ENCODE results near the gene TAS2R1.

Gene TAS2R1

DNA sequence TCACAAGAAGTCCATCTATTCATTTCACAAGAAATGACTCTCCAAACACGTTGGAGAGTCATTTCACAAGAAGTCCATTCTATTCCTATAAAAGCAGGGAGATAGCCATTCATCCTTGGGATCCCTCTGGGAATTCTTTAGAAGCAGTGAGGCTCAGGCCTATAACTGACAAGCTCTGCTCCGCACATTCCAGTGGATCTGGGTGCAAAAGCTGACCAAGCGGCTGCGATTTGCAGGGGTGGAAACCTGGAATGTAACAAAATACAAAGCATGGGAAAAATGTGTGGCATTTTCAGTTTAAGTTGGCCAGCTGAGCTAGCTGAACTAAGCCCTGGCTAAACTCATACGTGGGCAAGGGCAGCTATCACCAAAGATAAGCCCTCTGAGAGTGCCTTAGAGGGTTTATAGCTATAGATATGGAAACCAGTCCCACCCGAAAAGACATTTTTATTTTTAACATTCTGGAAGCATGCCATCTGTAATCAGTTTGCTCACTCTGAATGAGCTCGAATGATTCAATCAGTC lies 8.7 kb downstream of the TAS2R1 start:
- Histone ChIP-seq H4K12ac (ENCODE audit: low read depth, low read length) (no peak overlapping the region), H3K9me3 (ENCODE audit: insufficient read depth, low read depth, low read length) (no peaks in the 10 kb centered on the region), H2AK5ac (ENCODE audit: low read length) (no peak overlapping the region), H3K27me3 (ENCODE audit: insufficient read depth, low read length) (no peaks in the 10 kb centered on the region), H3K4me1 (ENCODE audit: control insufficient read depth in 1 of 2, insufficient read depth in 2 of 2, low read length in 2 of 2) (peaks cover 25 to 32% of the 10 kb centered on the region in 2 experiments), H3K14ac (ENCODE audit: low read length) (no peak overlapping the region), H3K79me2 (ENCODE audit: control insufficient read depth, insufficient read depth, low read length, poor library complexity) (peaks cover 2% of the 10 kb centered on the region), H3K4me3 (ENCODE audit: low read depth, low read length) (no peak overlapping the region), H2BK12ac (ENCODE audit: low read length) (no peak overlapping the region), H3K18ac (ENCODE audit: low read length) (no peak overlapping the region), H3K9ac (ENCODE audit: low read length) (no peak overlapping the region), H3K4ac (ENCODE audit: low read depth, low read length) (no peak overlapping the region), H3K23ac (ENCODE audit: low read length) (no peak overlapping the region), H4K91ac (ENCODE audit: low read depth, low read length) (peak overlapping the region; percentile 35), H3K36me3 (ENCODE audit: control insufficient read depth in 1 of 2, insufficient read depth in 2 of 2, low read length in 2 of 2) (no peaks in the 10 kb centered on the region), H2BK120ac (ENCODE audit: insufficient read depth, low read length, poor library complexity) (peak overlapping the region; percentile 95), H2AFZ (ENCODE audit: insufficient read depth, low read length, poor library complexity) (no peak overlapping the region), H3K27ac (ENCODE audit: low read depth, low read length) (peak overlapping the region; percentile 93), H2BK5ac (ENCODE audit: low read depth, low read length, poor library complexity) (no peak overlapping the region), H3K79me1 (ENCODE audit: low read length) (peaks cover 37% of the 10 kb centered on the region), H3K4me2 (ENCODE audit: low read length) (no peak overlapping the region), H4K8ac (ENCODE audit: low read depth, low read length) (no peak overlapping the region)
- WGBS (ENCODE audit: extremely low coverage, insufficient coverage, insufficient read length) = no CpG with 5 or more reads among the region's 7 CpGs
- DNase-seq = peak; percentile 6 to 35

DNA sequence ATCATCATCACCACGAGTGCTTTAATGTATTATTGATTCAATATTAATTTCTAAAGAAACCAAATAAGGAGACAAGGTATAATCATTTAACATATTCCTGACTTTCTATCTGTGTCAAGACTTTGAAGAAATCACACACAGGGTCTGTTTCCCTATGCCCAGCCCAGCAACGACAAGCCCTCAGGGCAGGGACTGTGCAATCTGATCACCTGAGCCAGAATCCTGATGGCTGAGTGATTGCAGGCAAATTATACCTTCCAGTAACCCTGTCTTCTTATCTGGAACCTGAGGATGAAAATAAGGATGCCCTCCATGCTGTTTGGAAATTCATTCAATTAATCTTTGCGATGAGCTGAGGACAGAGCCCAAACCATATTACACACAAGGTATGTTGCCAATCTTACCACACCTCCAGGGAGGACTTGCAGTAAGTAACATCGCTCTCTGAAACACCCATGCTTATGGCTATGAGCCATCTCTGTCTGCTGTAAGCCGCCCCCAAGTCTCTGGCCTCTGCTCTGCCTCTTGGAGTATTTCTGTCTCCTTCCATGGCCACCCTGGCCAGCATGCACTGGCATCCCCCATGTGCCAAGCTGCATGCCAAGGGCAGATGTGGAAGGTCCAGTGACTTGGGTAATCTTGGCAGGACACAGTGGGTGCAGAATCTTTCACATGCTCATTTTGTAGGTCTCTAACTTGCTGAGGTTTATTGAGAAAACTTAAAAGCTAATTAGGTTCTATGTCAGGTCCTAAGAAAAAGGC lies 10.6 kb downstream of the TAS2R1 start:
- Histone ChIP-seq H3K18ac (ENCODE audit: low read length) (peak overlapping the region; percentile 62), H3K4me2 (ENCODE audit: low read length) (peak overlapping the region; percentile 4), H4K12ac (ENCODE audit: low read depth, low read length) (no peak overlapping the region), H4K8ac (ENCODE audit: low read depth, low read length) (peak overlapping the region; percentile 20), H3K4me1 (ENCODE audit: control insufficient read depth in 1 of 2, insufficient read depth in 2 of 2, low read length in 2 of 2) (peaks cover 24 to 32% of the 10 kb centered on the region in 2 experiments), H2AFZ (ENCODE audit: insufficient read depth, low read length, poor library complexity) (no peak overlapping the region), H3K4me3 (ENCODE audit: low read depth, low read length) (no peak overlapping the region), H3K27me3 (ENCODE audit: insufficient read depth, low read length) (no peaks in the 10 kb centered on the region), H3K14ac (ENCODE audit: low read length) (peak overlapping the region; percentile 28), H3K79me2 (ENCODE audit: control insufficient read depth, insufficient read depth, low read length, poor library complexity) (peaks cover 2% of the 10 kb centered on the region), H3K79me1 (ENCODE audit: low read length) (peaks cover 37% of the 10 kb centered on the region), H3K9me3 (ENCODE audit: insufficient read depth, low read depth, low read length) (no peaks in the 10 kb centered on the region), H3K9ac (ENCODE audit: low read length) (no peak overlapping the region), H4K91ac (ENCODE audit: low read depth, low read length) (peak overlapping the region; percentile 74), H3K36me3 (ENCODE audit: control insufficient read depth in 1 of 2, insufficient read depth in 2 of 2, low read length in 2 of 2) (no peaks in the 10 kb centered on the region), H3K23ac (ENCODE audit: low read length) (no peak overlapping the region), H2AK5ac (ENCODE audit: low read length) (peak overlapping the region; percentile 9), H3K4ac (ENCODE audit: low read depth, low read length) (peak overlapping the region; percentile 11), H3K27ac (ENCODE audit: low read depth, low read length) (peak overlapping the region; percentile 67), H2BK120ac (ENCODE audit: insufficient read depth, low read length, poor library complexity) (peak overlapping the region; percentile 79), H2BK5ac (ENCODE audit: low read depth, low read length, poor library complexity) (peak overlapping the region; percentile 70), H2BK12ac (ENCODE audit: low read length) (peak overlapping the region; percentile 33)
- WGBS (ENCODE audit: extremely low coverage, insufficient coverage, insufficient read length) = no CpG with 5 or more reads among the region's 5 CpGs
- DNase-seq = peak; percentile 59 to 61

DNA sequence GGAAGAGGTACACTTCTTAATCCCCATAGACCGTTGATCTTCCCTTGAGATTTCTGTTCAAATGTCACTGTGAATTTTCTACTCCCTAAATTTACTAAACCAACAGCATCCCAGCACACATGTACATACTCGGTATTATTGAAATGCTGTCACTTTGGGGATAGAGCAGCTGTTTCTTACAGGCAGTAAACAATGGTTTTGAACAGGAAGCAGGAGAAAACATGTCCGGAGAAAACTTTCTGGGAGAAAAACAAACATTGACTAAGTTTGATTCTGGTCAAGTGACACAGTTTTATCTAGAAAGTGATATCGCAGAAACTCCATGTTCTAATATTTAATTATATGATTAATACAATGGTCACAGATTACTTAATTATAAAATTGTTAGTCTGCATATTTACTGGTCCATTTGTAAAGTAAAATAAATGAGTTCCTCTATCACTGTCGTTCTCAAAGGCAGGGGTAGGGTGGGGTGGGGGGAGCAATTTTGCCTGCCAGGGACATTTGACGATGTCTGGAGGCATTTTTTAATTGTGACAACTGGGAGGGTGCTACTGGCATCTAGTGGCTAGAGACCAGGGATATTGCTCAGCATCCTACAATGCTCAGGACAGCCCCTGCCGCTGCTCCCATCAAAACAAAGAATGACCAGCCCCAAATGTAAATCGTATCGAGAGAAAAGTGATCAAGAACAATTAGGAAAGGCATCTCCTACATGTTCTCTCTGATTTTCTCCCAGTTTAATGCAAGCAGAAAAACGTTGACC lies 12.2 kb downstream of the TAS2R1 start:
- no peak for DNase-seq
- Histone ChIP-seq H2AK5ac (ENCODE audit: low read length) (peak overlapping the region; percentile 94), H2BK120ac (ENCODE audit: insufficient read depth, low read length, poor library complexity) (peak overlapping the region; percentile 99), H3K23ac (ENCODE audit: low read length) (no peak overlapping the region), H2BK5ac (ENCODE audit: low read depth, low read length, poor library complexity) (peak overlapping the region; percentile 84), H3K4me1 (ENCODE audit: control insufficient read depth in 1 of 2, insufficient read depth in 2 of 2, low read length in 2 of 2) (peaks cover 19 to 22% of the 10 kb centered on the region in 2 experiments), H3K14ac (ENCODE audit: low read length) (peak overlapping the region; percentile 95), H3K4me2 (ENCODE audit: low read length) (no peak overlapping the region), H3K18ac (ENCODE audit: low read length) (peak overlapping the region; percentile 95), H2AFZ (ENCODE audit: insufficient read depth, low read length, poor library complexity) (no peak overlapping the region), H3K27me3 (ENCODE audit: insufficient read depth, low read length) (no peaks in the 10 kb centered on the region), H3K9ac (ENCODE audit: low read length) (no peak overlapping the region), H3K4ac (ENCODE audit: low read depth, low read length) (peak overlapping the region; percentile 92), H3K27ac (ENCODE audit: low read depth, low read length) (peak overlapping the region; percentile 67), H4K12ac (ENCODE audit: low read depth, low read length) (no peak overlapping the region), H3K36me3 (ENCODE audit: control insufficient read depth in 1 of 2, insufficient read depth in 2 of 2, low read length in 2 of 2) (no peaks in the 10 kb centered on the region), H3K9me3 (ENCODE audit: insufficient read depth, low read depth, low read length) (peaks cover 2% of the 10 kb centered on the region), H3K79me2 (ENCODE audit: control insufficient read depth, insufficient read depth, low read length, poor library complexity) (peaks cover 2% of the 10 kb centered on the region), H3K4me3 (ENCODE audit: low read depth, low read length) (no peak overlapping the region), H4K8ac (ENCODE audit: low read depth, low read length) (peak overlapping the region; percentile 76), H2BK12ac (ENCODE audit: low read length) (peak overlapping the region; percentile 100), H4K91ac (ENCODE audit: low read depth, low read length) (peak overlapping the region; percentile 97), H3K79me1 (ENCODE audit: low read length) (peaks cover 30% of the 10 kb centered on the region)
- no CpG with 5 or more reads among the region's 10 CpGs for WGBS (ENCODE audit: extremely low coverage, insufficient coverage, insufficient read length)

DNA sequence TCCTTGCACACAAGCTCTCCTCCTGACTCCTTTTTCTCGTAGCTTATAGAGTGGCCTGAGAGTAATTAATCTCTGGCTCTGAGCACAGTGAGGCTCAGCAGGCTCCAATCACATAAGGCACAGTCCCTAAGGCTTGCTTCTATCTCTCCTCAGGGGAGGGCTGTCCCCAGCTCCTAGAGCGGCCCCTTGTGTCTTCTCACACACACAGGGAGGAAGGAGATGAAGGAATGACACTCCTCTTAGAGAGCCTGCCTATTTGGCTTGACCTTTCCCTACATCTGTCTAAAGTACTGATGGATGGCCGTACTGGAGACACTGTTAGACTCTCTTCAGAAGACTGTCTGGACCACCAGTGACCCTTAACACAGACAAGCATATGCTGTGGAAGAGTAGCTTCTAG lies 12.9 kb downstream of the TAS2R1 start:
- H3K4me3 ChIP-seq (ENCODE audit: low read depth, low read length) = no peak overlapping the region
- no peaks in the 10 kb centered on the region for H3K27me3 ChIP-seq (ENCODE audit: insufficient read depth, low read length)
- no CpG with 5 or more reads among the region's 3 CpGs for WGBS (ENCODE audit: extremely low coverage, insufficient coverage, insufficient read length)
- H3K79me1 ChIP-seq (ENCODE audit: low read length) = peaks cover 30% of the 10 kb centered on the region
- peaks cover 19 to 21% of the 10 kb centered on the region in 2 experiments for H3K4me1 ChIP-seq (ENCODE audit: control insufficient read depth in 1 of 2, insufficient read depth in 2 of 2, low read length in 2 of 2)
- no peak overlapping the region for H3K23ac ChIP-seq (ENCODE audit: low read length)
- H3K9me3 ChIP-seq (ENCODE audit: insufficient read depth, low read depth, low read length) = peaks cover 2% of the 10 kb centered on the region
- peaks cover 2% of the 10 kb centered on the region for H3K79me2 ChIP-seq (ENCODE audit: control insufficient read depth, insufficient read depth, low read length, poor library complexity)
- no peak overlapping the region for H3K4me2 ChIP-seq (ENCODE audit: low read length)
- H4K91ac ChIP-seq (ENCODE audit: low read depth, low read length) = peak overlapping the region; percentile 30
- no peak overlapping the region for H2BK120ac ChIP-seq (ENCODE audit: insufficient read depth, low read length, poor library complexity)
- H4K8ac ChIP-seq (ENCODE audit: low read depth, low read length) = no peak overlapping the region
- H3K4ac ChIP-seq (ENCODE audit: low read depth, low read length) = no peak overlapping the region
- H3K27ac ChIP-seq (ENCODE audit: low read depth, low read length) = peak overlapping the region; percentile 65
- no peaks in the 10 kb centered on the region for H3K36me3 ChIP-seq (ENCODE audit: control insufficient read depth in 1 of 2, insufficient read depth in 2 of 2, low read length in 2 of 2)
- no peak overlapping the region for H2AFZ ChIP-seq (ENCODE audit: insufficient read depth, low read length, poor library complexity)
- no peak overlapping the region for H3K14ac ChIP-seq (ENCODE audit: low read length)
- peak overlapping the region; percentile 13 for H2BK12ac ChIP-seq (ENCODE audit: low read length)
- no peak overlapping the region for H3K18ac ChIP-seq (ENCODE audit: low read length)
- peak in 1 of 2 donors; percentile 1 for DNase-seq
- no peak overlapping the region for H2AK5ac ChIP-seq (ENCODE audit: low read length)
- no peak overlapping the region for H4K12ac ChIP-seq (ENCODE audit: low read depth, low read length)
- H2BK5ac ChIP-seq (ENCODE audit: low read depth, low read length, poor library complexity) = peak overlapping the region; percentile 62
- H3K9ac ChIP-seq (ENCODE audit: low read length) = no peak overlapping the region

All from trophoblast cell (in vitro differentiated cells and primary cell).